ENCODE measurements around the gene SUGP2. TPM values are rescaled to one million over a fixed set of nuclear protein-coding genes. Genes with fewer than 3 reads are reported as not detected.

The SUGP2 gene
- total RNA-seq, 1 experiment from 2014 or later, result 77.2 TPM

- no peak overlapping the region for H3K27ac Mint-ChIP-seq (ENCODE audit: unreplicated experiment)
- BruUV-seq (replicated peaks), result no TSS peak
- CTCF ChIA-PET, result no interaction called here
- no peak for DNase-seq
- H3K36me3 Mint-ChIP-seq (ENCODE audit: insufficient read depth, unreplicated experiment), result no peaks in the 10 kb centered on the region
- no peaks in the 10 kb centered on the region for H3K4me1 Mint-ChIP-seq (ENCODE audit: low read depth, unreplicated experiment)
- intact Hi-C loops (cut with micrococcal nuclease; ENCODE audit: unreplicated experiment), result no loop called here
- no peak overlapping the region for H3K4me3 Mint-ChIP-seq (ENCODE audit: low read depth, unreplicated experiment)
- H3K27me3 Mint-ChIP-seq (ENCODE audit: unreplicated experiment), result no peaks in the 10 kb centered on the region
- no peak for TF ChIP-seq CTCF (IDR thresholded peaks at IDR 0.05; ENCODE audit: unreplicated experiment)
- no peaks in the 10 kb centered on the region for H3K9me3 Mint-ChIP-seq (ENCODE audit: low read depth, unreplicated experiment)
Measured at GRCh38 chr19:19077103-19077502, 43.8 kb upstream of the SUGP2 start.

- H3K9me3 Mint-ChIP-seq (ENCODE audit: low read depth, unreplicated experiment), result no peaks in the 10 kb centered on the region
- DNase-seq, result no peak
- CTCF ChIA-PET, result no interaction called here
- H3K4me3 Mint-ChIP-seq (ENCODE audit: low read depth, unreplicated experiment), result no peak overlapping the region
- no TSS peak for BruUV-seq (replicated peaks)
- TF ChIP-seq CTCF (IDR thresholded peaks at IDR 0.05; ENCODE audit: unreplicated experiment), result no peak
- intact Hi-C loops (cut with micrococcal nuclease; ENCODE audit: unreplicated experiment), result no loop called here
- no peaks in the 10 kb centered on the region for H3K4me1 Mint-ChIP-seq (ENCODE audit: low read depth, unreplicated experiment)
- H3K36me3 Mint-ChIP-seq (ENCODE audit: insufficient read depth, unreplicated experiment), result no peaks in the 10 kb centered on the region
- no peak overlapping the region for H3K27ac Mint-ChIP-seq (ENCODE audit: unreplicated experiment)
- no peaks in the 10 kb centered on the region for H3K27me3 Mint-ChIP-seq (ENCODE audit: unreplicated experiment)
Measured at GRCh38 chr19:19076476-19076875, 43.2 kb upstream of the SUGP2 start.

- Mint-ChIP-seq H3K27me3 (ENCODE audit: unreplicated experiment) (no peaks in the 10 kb centered on the region), H3K27ac (ENCODE audit: unreplicated experiment) (no peak overlapping the region), H3K4me1 (ENCODE audit: low read depth, unreplicated experiment) (no peaks in the 10 kb centered on the region), H3K36me3 (ENCODE audit: insufficient read depth, unreplicated experiment) (no peaks in the 10 kb centered on the region), H3K9me3 (ENCODE audit: low read depth, unreplicated experiment) (no peaks in the 10 kb centered on the region), H3K4me3 (ENCODE audit: low read depth, unreplicated experiment) (no peak overlapping the region)
- BruUV-seq (replicated peaks), result no TSS peak
- TF ChIP-seq CTCF (IDR thresholded peaks at IDR 0.05; ENCODE audit: unreplicated experiment), result no peak
- CTCF ChIA-PET, result no interaction called here
- intact Hi-C loops (cut with micrococcal nuclease; ENCODE audit: unreplicated experiment), result no loop called here
- DNase-seq, result no peak
Measured at GRCh38 chr19:19075126-19075525, 41.8 kb upstream of the SUGP2 start.

- no peak for TF ChIP-seq CTCF (IDR thresholded peaks at IDR 0.05; ENCODE audit: unreplicated experiment)
- H3K27me3 Mint-ChIP-seq (ENCODE audit: unreplicated experiment), result no peaks in the 10 kb centered on the region
- no peak overlapping the region for H3K27ac Mint-ChIP-seq (ENCODE audit: unreplicated experiment)
- DNase-seq, result no peak
- no peaks in the 10 kb centered on the region for H3K4me1 Mint-ChIP-seq (ENCODE audit: low read depth, unreplicated experiment)
- BruUV-seq (replicated peaks), result no TSS peak
- CTCF ChIA-PET, result no interaction called here
- H3K36me3 Mint-ChIP-seq (ENCODE audit: insufficient read depth, unreplicated experiment), result no peaks in the 10 kb centered on the region
- no peak overlapping the region for H3K4me3 Mint-ChIP-seq (ENCODE audit: low read depth, unreplicated experiment)
- H3K9me3 Mint-ChIP-seq (ENCODE audit: low read depth, unreplicated experiment), result no peaks in the 10 kb centered on the region
- intact Hi-C loops (cut with micrococcal nuclease; ENCODE audit: unreplicated experiment), result no loop called here
Measured at GRCh38 chr19:19074196-19074882, 41.0 kb upstream of the SUGP2 start.
